Liver (tissue), 9 donors: ENCODE results near the gene GPR150. TPM values are rescaled to one million over a fixed set of nuclear protein-coding genes. Genes with fewer than 3 reads are reported as not detected.

ENCODE experiments used
- DNase-seq: peaks from one replicate; pipeline ENCODE4 v3.0.0-alpha.2; 2017; ENCODE audit warnings: low spot score
- H3K27ac ChIP-seq, 2 donors: one replicate each; pipeline ENCODE4 v1.7.0; 2013; ENCODE audit warnings: inconsistent platforms in 2 of 2, low read length in 2 of 2, control low read depth in 1 of 2, low read depth in 1 of 2, mild to moderate bottlenecking in 1 of 2
- H3K27me3 ChIP-seq, 4 donors: one replicate each; pipeline versions ENCODE4 v1.6.1 to v1.7.0; 2013; ENCODE audit warnings: low read length in 3 of 4, inconsistent platforms in 1 of 4, mild to moderate bottlenecking in 1 of 4, moderate library complexity in 1 of 4; ENCODE audit not compliant: control insufficient read depth in 4 of 4, insufficient read depth in 4 of 4
- H3K36me3 ChIP-seq, 4 donors: one replicate each; pipeline versions ENCODE4 v1.6.1 to v1.7.0; 2013; ENCODE audit warnings: low read length in 3 of 4, mild to moderate bottlenecking in 3 of 4, low read depth in 1 of 4, moderate library complexity in 1 of 4; ENCODE audit not compliant: control insufficient read depth in 4 of 4, insufficient read depth in 3 of 4
- H3K4me1 ChIP-seq, 4 donors: one replicate each; pipeline versions ENCODE4 v1.6.1 to v1.7.0; 2013; ENCODE audit warnings: low read length in 3 of 4, mild to moderate bottlenecking in 3 of 4, moderate library complexity in 1 of 4; ENCODE audit not compliant: control insufficient read depth in 4 of 4, insufficient read depth in 4 of 4
- H3K4me3 ChIP-seq, 3 donors: one replicate each; pipeline versions ENCODE4 v1.6.1 to v1.7.0; 2013; ENCODE audit warnings: low read length in 3 of 3, control low read depth in 1 of 3, low read depth in 1 of 3, mild to moderate bottlenecking in 1 of 3
- H3K9ac ChIP-seq, 2 donors: one replicate each; pipeline ENCODE4 v1.7.0; 2013; ENCODE audit warnings: low read length in 2 of 2, mild to moderate bottlenecking in 2 of 2, moderate library complexity in 2 of 2, control low read depth in 1 of 2, low read depth in 1 of 2
- H3K9me3 ChIP-seq, 4 donors: one replicate each; pipeline versions ENCODE4 v1.6.1 to v1.7.0; 2013; ENCODE audit warnings: low read length in 3 of 4; ENCODE audit not compliant: control insufficient read depth in 4 of 4
- ATF3 ChIP-seq: IDR thresholded peaks from 2 replicates; pipeline ENCODE4 v1.6.1; 2016; ENCODE audit warnings: antibody characterized with exemption
- EGR1 ChIP-seq, 2 donors: IDR thresholded peaks; 2 replicates each; pipeline ENCODE4 v1.6.1; 2016 to 2018; ENCODE audit warnings: antibody characterized with exemption in 2 of 2, low read depth in 2 of 2
- FOXA1 ChIP-seq: IDR thresholded peaks from 2 replicates; pipeline ENCODE4 v1.6.1; 2016; ENCODE audit warnings: antibody characterized with exemption
- FOXA2 ChIP-seq: IDR thresholded peaks from 2 replicates; pipeline ENCODE4 v1.6.1; 2016; ENCODE audit warnings: antibody characterized with exemption
- GABPA ChIP-seq, 2 donors: IDR thresholded peaks in 1 of 2; conservative IDR thresholded peaks in 1 of 2; 2 replicates each; pipeline ENCODE4 v1.6.1; 2016; ENCODE audit warnings: antibody characterized with exemption in 2 of 2, mild to moderate bottlenecking in 1 of 2, moderate library complexity in 1 of 2
- HNF4A ChIP-seq, 2 donors: conservative IDR thresholded peaks; 2 replicates each; pipeline ENCODE4 v1.6.1; 2016; ENCODE audit warnings: antibody characterized with exemption in 2 of 2, mild to moderate bottlenecking in 2 of 2
- HNF4G ChIP-seq: IDR thresholded peaks from 2 replicates; pipeline ENCODE4 v1.6.1; 2016; ENCODE audit warnings: antibody characterized with exemption
- MAX ChIP-seq: IDR thresholded peaks from 2 replicates; pipeline ENCODE4 v1.6.1; 2016; ENCODE audit warnings: antibody characterized with exemption
- RAD21 ChIP-seq, 2 donors: IDR thresholded peaks; 2 replicates each; pipeline ENCODE4 v1.6.1; 2016; ENCODE audit warnings: antibody characterized with exemption in 2 of 2, mild to moderate bottlenecking in 2 of 2
- SP1 ChIP-seq: IDR thresholded peaks from 2 replicates; pipeline ENCODE4 v1.6.1; 2018; ENCODE audit warnings: antibody characterized with exemption, mild to moderate bottlenecking
- TAF1 ChIP-seq: conservative IDR thresholded peaks from 2 replicates; pipeline ENCODE4 v1.6.1; 2016; ENCODE audit warnings: antibody characterized with exemption, mild to moderate bottlenecking
- YY1 ChIP-seq: IDR thresholded peaks from 2 replicates; pipeline ENCODE4 v1.6.1; 2016; ENCODE audit warnings: antibody characterized with exemption, mild to moderate bottlenecking
- polyA plus RNA-seq, 2 donors: library from polyadenylated mRNA; stranded (reverse) in 1 of 2; unstranded in 1 of 2; fragments of 200-250 nt in 1 of 2; fragments of >200 nt in 1 of 2; fragmentation: Nextera tagmentation in 1 of 2; extraction: Ambion mirVana in 1 of 2; gene quantifications; one replicate each; pipeline versions ENCODE4 v1.2.1 to v1.2.3, GENCODE V29; 2013 to 2015
- total RNA-seq, 2 donors: library from RNA; depleted of rRNA; stranded (reverse); fragments of >200 nt; gene quantifications; one replicate each; pipeline ENCODE4 v1.2.3, GENCODE V29; 2014
- TF ChIP-seq, protein P1 (sequence below): IDR thresholded peaks from 2 replicates; pipeline ENCODE4 v1.6.1; 2016; ENCODE audit warnings: antibody characterized with exemption, mild to moderate bottlenecking
- TF ChIP-seq, protein P2 (sequence below): IDR thresholded peaks from 2 replicates; pipeline ENCODE4 v1.6.1; 2016; ENCODE audit warnings: antibody characterized with exemption
- donor health status: healthy.
- donor health status: healthy.
- donor health status: healthy.
- donor health status: healthy.
- donor health status: healthy.

GPR150 gene
- total and polyA plus RNA-seq, 4 donors, result 0.07 to 0.17 (median 0.08) TPM; not detected in 1

GRCh38 chr5:95649274-95649673 lies 29.4 kb downstream of the GPR150 start:
- Histone ChIP-seq H3K9ac (peak overlapping the region in 1 of 2 donors; percentile 6), H3K4me1 (peaks cover 3 to 22% (median 14%) of the 10 kb centered on the region in 4 donors), H3K9me3 (no peaks in the 10 kb centered on the region), H3K27ac (peak overlapping the region in 1 of 2 donors; percentile 51), H3K4me3 (no peak overlapping the region), H3K27me3 (no peaks in the 10 kb centered on the region), H3K36me3 (no peaks in the 10 kb centered on the region)
- TF ChIP-seq GABPA (IDR thresholded peaks at IDR 0.05 in 1 of 2, conservative IDR thresholded peaks at IDR 0.05 in 1 of 2), result no peak
- no peak for DNase-seq

DNA sequence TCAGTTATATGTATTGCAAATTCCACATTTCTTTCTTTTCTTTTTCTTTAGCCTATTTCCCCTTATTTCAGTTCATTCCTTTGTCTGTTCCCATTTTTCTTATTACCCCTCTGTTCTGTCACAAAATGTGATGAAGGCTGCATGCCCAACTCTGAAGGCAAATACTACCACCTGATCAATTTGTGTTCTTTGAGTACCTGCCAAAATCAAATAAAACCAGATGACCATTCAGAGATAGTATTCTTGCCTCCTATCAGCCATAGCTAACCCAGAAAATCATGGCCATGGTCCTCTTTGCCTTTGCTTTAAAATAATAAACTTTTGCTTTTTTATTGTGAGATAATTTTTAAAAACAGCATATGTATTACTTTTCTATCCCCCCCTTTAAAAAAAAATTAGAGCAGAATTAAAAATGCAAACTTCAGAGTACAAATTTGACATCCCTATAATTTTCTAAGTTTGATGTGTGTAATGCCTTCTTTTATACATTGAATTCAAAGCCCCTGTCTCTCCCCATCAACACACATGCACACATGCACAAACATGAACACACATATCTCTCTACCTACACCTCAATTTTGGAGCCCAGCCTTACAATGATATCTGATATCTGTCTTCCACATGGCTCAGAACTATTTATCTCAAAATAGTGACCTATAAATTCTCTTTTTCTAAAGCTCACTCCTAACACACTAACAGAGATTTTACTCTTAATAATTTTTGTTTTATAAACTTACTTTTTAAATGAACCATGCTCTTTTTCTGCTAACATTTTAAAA lies 30.1 kb downstream of the GPR150 start:
- TF ChIP-seq EGR1 (IDR thresholded peaks at IDR 0.05; ENCODE audit: low read depth in 2 of 2) (no peak), SP1 (no peak), ATF3 (no peak), RAD21 (IDR thresholded peaks at IDR 0.05) (peak in 1 of 2 donors; percentile 39), HNF4G (no peak), MAX (peak; percentile 13), YY1 (peak; percentile 60), TAF1 (no peak), FOXA2 (no peak), FOXA1 (no peak), HNF4A (conservative IDR thresholded peaks at IDR 0.05) (no peak)
- TF ChIP-seq, protein P1, sequence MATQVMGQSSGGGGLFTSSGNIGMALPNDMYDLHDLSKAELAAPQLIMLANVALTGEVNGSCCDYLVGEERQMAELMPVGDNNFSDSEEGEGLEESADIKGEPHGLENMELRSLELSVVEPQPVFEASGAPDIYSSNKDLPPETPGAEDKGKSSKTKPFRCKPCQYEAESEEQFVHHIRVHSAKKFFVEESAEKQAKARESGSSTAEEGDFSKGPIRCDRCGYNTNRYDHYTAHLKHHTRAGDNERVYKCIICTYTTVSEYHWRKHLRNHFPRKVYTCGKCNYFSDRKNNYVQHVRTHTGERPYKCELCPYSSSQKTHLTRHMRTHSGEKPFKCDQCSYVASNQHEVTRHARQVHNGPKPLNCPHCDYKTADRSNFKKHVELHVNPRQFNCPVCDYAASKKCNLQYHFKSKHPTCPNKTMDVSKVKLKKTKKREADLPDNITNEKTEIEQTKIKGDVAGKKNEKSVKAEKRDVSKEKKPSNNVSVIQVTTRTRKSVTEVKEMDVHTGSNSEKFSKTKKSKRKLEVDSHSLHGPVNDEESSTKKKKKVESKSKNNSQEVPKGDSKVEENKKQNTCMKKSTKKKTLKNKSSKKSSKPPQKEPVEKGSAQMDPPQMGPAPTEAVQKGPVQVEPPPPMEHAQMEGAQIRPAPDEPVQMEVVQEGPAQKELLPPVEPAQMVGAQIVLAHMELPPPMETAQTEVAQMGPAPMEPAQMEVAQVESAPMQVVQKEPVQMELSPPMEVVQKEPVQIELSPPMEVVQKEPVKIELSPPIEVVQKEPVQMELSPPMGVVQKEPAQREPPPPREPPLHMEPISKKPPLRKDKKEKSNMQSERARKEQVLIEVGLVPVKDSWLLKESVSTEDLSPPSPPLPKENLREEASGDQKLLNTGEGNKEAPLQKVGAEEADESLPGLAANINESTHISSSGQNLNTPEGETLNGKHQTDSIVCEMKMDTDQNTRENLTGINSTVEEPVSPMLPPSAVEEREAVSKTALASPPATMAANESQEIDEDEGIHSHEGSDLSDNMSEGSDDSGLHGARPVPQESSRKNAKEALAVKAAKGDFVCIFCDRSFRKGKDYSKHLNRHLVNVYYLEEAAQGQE, result peak; percentile 36
- TF ChIP-seq, protein P2, sequence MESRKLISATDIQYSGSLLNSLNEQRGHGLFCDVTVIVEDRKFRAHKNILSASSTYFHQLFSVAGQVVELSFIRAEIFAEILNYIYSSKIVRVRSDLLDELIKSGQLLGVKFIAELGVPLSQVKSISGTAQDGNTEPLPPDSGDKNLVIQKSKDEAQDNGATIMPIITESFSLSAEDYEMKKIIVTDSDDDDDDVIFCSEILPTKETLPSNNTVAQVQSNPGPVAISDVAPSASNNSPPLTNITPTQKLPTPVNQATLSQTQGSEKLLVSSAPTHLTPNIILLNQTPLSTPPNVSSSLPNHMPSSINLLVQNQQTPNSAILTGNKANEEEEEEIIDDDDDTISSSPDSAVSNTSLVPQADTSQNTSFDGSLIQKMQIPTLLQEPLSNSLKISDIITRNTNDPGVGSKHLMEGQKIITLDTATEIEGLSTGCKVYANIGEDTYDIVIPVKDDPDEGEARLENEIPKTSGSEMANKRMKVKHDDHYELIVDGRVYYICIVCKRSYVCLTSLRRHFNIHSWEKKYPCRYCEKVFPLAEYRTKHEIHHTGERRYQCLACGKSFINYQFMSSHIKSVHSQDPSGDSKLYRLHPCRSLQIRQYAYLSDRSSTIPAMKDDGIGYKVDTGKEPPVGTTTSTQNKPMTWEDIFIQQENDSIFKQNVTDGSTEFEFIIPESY, result no peak
- DNase-seq, result no peak

More for the DNA sequence above, 30.1 kb downstream of the GPR150 start:
- H3K4me1 ChIP-seq, result peaks cover 3 to 19% (median 14%) of the 10 kb centered on the region in 4 donors
- H3K9me3 ChIP-seq, result no peaks in the 10 kb centered on the region
- H3K4me3 ChIP-seq, result no peak overlapping the region
- peak overlapping the region in 1 of 2 donors; percentile 51 for H3K27ac ChIP-seq
- no peaks in the 10 kb centered on the region for H3K27me3 ChIP-seq
- H3K36me3 ChIP-seq, result no peaks in the 10 kb centered on the region
- H3K9ac ChIP-seq, result no peak overlapping the region
